Cardiac fibroblast (primary cell): ENCODE results near the gene GAN.

Experiments used
- DNase-seq, 2 donors: peaks; one replicate each; pipeline versions ENCODE4 v3.0.0 to v3.0.0-alpha.2; 2010; ENCODE audit warnings: low read depth in 2 of 2
- H3K4me3 ChIP-seq, 2 donors: replicated peaks in 1 of 2; 1 replicate in 1 of 2; 2 replicates in 1 of 2; pipeline ENCODE4 v1.5.1; 2011; ENCODE audit warnings: low read depth in 2 of 2, low read length in 2 of 2, mild to moderate bottlenecking in 2 of 2, moderate library complexity in 1 of 2
- TF ChIP-seq, protein P1 (sequence below): IDR thresholded peaks from one replicate; pipeline ENCODE4 v1.5.1; 2011; ENCODE audit warnings: low read depth, mild to moderate bottlenecking, low read length, inconsistent platforms

GAN gene

DNA sequence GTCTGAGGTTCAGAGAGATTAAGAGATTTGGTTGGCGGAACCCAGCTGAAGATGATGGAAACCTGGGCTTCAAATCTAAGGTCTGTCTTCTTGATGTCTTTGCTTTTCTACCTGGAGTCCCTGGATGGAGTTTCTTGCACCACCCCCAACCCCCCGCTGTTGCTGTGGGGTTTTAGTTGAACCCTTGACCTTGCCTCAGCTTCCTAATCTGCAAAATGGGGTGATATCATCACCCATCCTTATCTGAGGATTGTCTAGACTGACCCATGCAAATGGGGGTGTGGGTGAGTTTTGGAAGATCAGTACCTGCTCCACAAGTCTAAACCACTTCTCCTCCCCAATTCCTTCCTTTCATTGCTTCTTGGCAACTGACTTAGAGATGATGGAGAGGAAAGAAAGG is 120.8 kb downstream of the GAN start:
- H3K4me3 ChIP-seq: no peak overlapping the region
- DNase-seq: no peak
- TF ChIP-seq, protein P1, sequence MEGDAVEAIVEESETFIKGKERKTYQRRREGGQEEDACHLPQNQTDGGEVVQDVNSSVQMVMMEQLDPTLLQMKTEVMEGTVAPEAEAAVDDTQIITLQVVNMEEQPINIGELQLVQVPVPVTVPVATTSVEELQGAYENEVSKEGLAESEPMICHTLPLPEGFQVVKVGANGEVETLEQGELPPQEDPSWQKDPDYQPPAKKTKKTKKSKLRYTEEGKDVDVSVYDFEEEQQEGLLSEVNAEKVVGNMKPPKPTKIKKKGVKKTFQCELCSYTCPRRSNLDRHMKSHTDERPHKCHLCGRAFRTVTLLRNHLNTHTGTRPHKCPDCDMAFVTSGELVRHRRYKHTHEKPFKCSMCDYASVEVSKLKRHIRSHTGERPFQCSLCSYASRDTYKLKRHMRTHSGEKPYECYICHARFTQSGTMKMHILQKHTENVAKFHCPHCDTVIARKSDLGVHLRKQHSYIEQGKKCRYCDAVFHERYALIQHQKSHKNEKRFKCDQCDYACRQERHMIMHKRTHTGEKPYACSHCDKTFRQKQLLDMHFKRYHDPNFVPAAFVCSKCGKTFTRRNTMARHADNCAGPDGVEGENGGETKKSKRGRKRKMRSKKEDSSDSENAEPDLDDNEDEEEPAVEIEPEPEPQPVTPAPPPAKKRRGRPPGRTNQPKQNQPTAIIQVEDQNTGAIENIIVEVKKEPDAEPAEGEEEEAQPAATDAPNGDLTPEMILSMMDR: no peak

DNA sequence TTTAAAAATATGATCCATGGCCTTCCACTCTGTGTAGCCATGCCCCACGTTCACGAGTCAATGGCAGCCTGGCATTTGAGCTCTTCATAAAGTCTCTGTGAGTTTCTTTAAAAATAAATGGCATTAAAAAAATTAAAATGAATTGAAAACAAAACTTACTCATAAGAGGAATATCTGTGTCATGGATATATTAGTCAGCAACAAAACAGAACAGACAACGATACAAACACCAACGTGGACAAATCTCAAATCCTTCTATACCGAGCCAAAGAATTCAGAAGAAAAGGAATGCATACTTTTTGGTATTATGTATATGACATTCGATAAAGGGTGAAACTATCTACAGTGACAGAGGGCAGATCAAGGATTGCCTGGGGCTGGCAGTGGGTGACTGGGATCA is 121.6 kb downstream of the GAN start:
- TF ChIP-seq, protein P1: no peak
- peak in 1 of 2 donors; percentile 70 for DNase-seq
- H3K4me3 ChIP-seq: no peak overlapping the region

DNA sequence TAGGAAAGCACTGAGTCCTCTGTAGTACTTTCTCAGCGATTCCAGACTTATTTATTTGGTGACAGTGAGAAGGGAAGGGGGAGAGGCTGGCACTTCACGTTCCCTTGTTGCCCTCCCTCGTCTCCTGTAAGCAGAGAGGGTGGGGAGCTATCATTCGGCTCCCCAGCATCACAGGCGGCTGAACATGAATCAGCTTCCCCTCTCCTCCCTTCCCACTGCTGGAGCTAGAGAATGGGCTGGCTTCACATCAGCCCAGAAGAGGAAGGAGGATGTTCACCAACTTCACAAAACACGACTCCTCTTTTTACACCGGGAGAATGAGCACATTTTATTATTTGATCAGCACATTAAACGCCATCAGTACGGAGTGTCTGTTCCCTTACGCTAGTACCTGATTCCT is 123.1 kb downstream of the GAN start:
- no peak overlapping the region for H3K4me3 ChIP-seq
- DNase-seq: peak in 1 of 2 donors; percentile 22
- TF ChIP-seq, protein P1: no peak
